H9 (cell line): ENCODE measurements around the gene ZBTB20. TPM values are rescaled to one million over a fixed set of nuclear protein-coding genes. Genes with fewer than 3 reads are reported as not detected.

Experiments used
- DNase-seq: peaks from one replicate; pipeline ENCODE4 v3.0.0-alpha.2; 2017
- H2AFZ ChIP-seq: one replicate; pipeline ENCODE4 v1.6.1; 2013; ENCODE audit warnings: mild to moderate bottlenecking, low read length, control low read depth, moderate library complexity
- H2AK5ac ChIP-seq: 2 replicates; pipeline ENCODE4 v1.6.1; 2013; ENCODE audit warnings: low read length, control low read depth, mixed read lengths; ENCODE audit not compliant: insufficient read length
- H2BK120ac ChIP-seq: one replicate; pipeline ENCODE4 v1.6.1; 2013; ENCODE audit warnings: low read depth, mild to moderate bottlenecking, low read length, control low read depth, inconsistent platforms; ENCODE audit not compliant: poor library complexity, severe bottlenecking
- H2BK12ac ChIP-seq: 2 replicates; pipeline ENCODE4 v1.6.1; 2013; ENCODE audit warnings: low read length, control low read depth, mixed read lengths, low read depth; ENCODE audit not compliant: insufficient read length
- H2BK15ac ChIP-seq: 2 replicates; pipeline ENCODE4 v1.6.1; 2013; ENCODE audit warnings: low read depth, low read length, control low read depth
- H2BK20ac ChIP-seq: one replicate; pipeline ENCODE4 v1.6.1; 2013; ENCODE audit warnings: low read depth, mild to moderate bottlenecking, low read length, control low read depth, inconsistent platforms; ENCODE audit not compliant: poor library complexity, severe bottlenecking
- H2BK5ac ChIP-seq: 2 replicates; pipeline ENCODE4 v1.6.1; 2013; ENCODE audit warnings: low read length, control low read depth, mixed read lengths; ENCODE audit not compliant: insufficient read length
- H3K14ac ChIP-seq: 2 replicates; pipeline ENCODE4 v1.6.1; 2013; ENCODE audit warnings: low read length, control low read depth; ENCODE audit not compliant: insufficient read depth
- H3K18ac ChIP-seq: 2 replicates; pipeline ENCODE4 v1.6.1; 2013; ENCODE audit warnings: low read depth, mild to moderate bottlenecking, mixed read lengths, low read length, control low read depth; ENCODE audit not compliant: insufficient read length
- H3K23ac ChIP-seq: 2 replicates; pipeline ENCODE4 v1.6.1; 2013; ENCODE audit warnings: low read length, control low read depth, mixed read lengths, low read depth; ENCODE audit not compliant: insufficient read length
- H3K23me2 ChIP-seq: 2 replicates; pipeline ENCODE4 v1.6.1; 2013; ENCODE audit warnings: low read depth, mild to moderate bottlenecking, mixed read lengths, low read length, control low read depth; ENCODE audit not compliant: insufficient read length, poor library complexity, severe bottlenecking
- H3K27ac ChIP-seq: 2 replicates; pipeline ENCODE4 v1.5.1; 2013; ENCODE audit warnings: low read length, control low read depth, mixed read lengths, low read depth; ENCODE audit not compliant: insufficient read length
- H3K27me3 ChIP-seq: 2 replicates; pipeline ENCODE4 v1.6.1; 2013; ENCODE audit warnings: low read length, control low read depth, inconsistent platforms; ENCODE audit not compliant: insufficient read depth
- H3K4ac ChIP-seq: 2 replicates; pipeline ENCODE4 v1.6.1; 2013; ENCODE audit warnings: low read depth, mild to moderate bottlenecking, control low read depth, inconsistent platforms, low read length, moderate library complexity
- H3K4me1 ChIP-seq: 2 replicates; pipeline ENCODE4 v1.6.1; 2013; ENCODE audit warnings: low read length, control low read depth, inconsistent platforms; ENCODE audit not compliant: insufficient read depth
- H3K4me2 ChIP-seq: 2 replicates; pipeline ENCODE4 v1.6.1; 2013; ENCODE audit warnings: low read length, control low read depth, mixed read lengths; ENCODE audit not compliant: insufficient read length, insufficient read depth
- H3K56ac ChIP-seq: 2 replicates; pipeline ENCODE4 v1.6.1; 2013; ENCODE audit warnings: low read depth, mild to moderate bottlenecking, mixed read lengths, low read length, control low read depth; ENCODE audit not compliant: insufficient read length
- H3K79me1 ChIP-seq: 2 replicates; pipeline ENCODE4 v1.6.1; 2013; ENCODE audit warnings: low read depth, mild to moderate bottlenecking, moderate library complexity, low read length, control low read depth, inconsistent platforms; ENCODE audit not compliant: insufficient read depth, poor library complexity, severe bottlenecking
- H3K79me2 ChIP-seq: 2 replicates; pipeline ENCODE4 v1.6.1; 2013; ENCODE audit warnings: low read length, control low read depth, inconsistent platforms; ENCODE audit not compliant: insufficient read depth
- H3K9ac ChIP-seq: 2 replicates; pipeline ENCODE4 v1.6.1; 2013; ENCODE audit warnings: low read length, control low read depth, mixed read lengths; ENCODE audit not compliant: insufficient read length; ENCODE audit errors: extremely low read depth
- H3K9me3 ChIP-seq: one replicate; pipeline ENCODE4 v1.6.1; 2013; ENCODE audit warnings: low read depth, low read length, inconsistent platforms; ENCODE audit not compliant: control insufficient read depth
- H3T11ph ChIP-seq: one replicate; pipeline ENCODE4 v1.6.1; 2013; ENCODE audit warnings: mild to moderate bottlenecking, low read length, control low read depth, inconsistent platforms
- H4K20me1 ChIP-seq: one replicate; pipeline ENCODE4 v1.6.1; 2013; ENCODE audit not compliant: control insufficient read depth, insufficient read length, insufficient read depth
- H4K5ac ChIP-seq: 2 replicates; pipeline ENCODE4 v1.6.1; 2013; ENCODE audit warnings: low read depth, mild to moderate bottlenecking, mixed read lengths, low read length, control low read depth; ENCODE audit not compliant: insufficient read length
- H4K8ac ChIP-seq: replicated peaks from 2 replicates; pipeline ENCODE4 v1.6.1; 2013; ENCODE audit warnings: low read length, control low read depth, mixed read lengths, low read depth; ENCODE audit not compliant: insufficient read length
- H4K91ac ChIP-seq: 2 replicates; pipeline ENCODE4 v1.6.1; 2013; ENCODE audit warnings: low read depth, mild to moderate bottlenecking, moderate library complexity, mixed read lengths, low read length, control low read depth; ENCODE audit not compliant: insufficient read length
- H3K27ac Mint-ChIP-seq, 3 experiments: 2 replicates in 2 of 3; 3 replicates in 1 of 3; pipeline ENCODE4 v1.8.0; 2020 to 2021; ENCODE audit warnings: mixed read lengths in 3 of 3, mild to moderate bottlenecking in 1 of 3, moderate library complexity in 1 of 3
- H3K27me3 Mint-ChIP-seq: 2 replicates; pipeline ENCODE4 v1.8.0; 2021; ENCODE audit warnings: low read depth, mild to moderate bottlenecking, moderate library complexity, mixed read lengths
- H3K36me3 Mint-ChIP-seq, 3 experiments: 2 replicates in 2 of 3; 3 replicates in 1 of 3; pipeline ENCODE4 v1.8.0; 2020 to 2021; ENCODE audit warnings: low read depth in 3 of 3, mixed read lengths in 3 of 3; ENCODE audit not compliant: insufficient read depth in 1 of 3
- H3K4me1 Mint-ChIP-seq, 2 experiments: 2 replicates each; pipeline ENCODE4 v1.8.0; 2020; ENCODE audit warnings: mixed read lengths in 2 of 2
- H3K4me3 Mint-ChIP-seq, 2 experiments: 2 replicates in 1 of 2; 3 replicates in 1 of 2; pipeline ENCODE4 v1.8.0; 2020 to 2021; ENCODE audit warnings: mild to moderate bottlenecking in 2 of 2, mixed read lengths in 2 of 2, moderate library complexity in 1 of 2
- H3K9me3 Mint-ChIP-seq, 2 experiments: 2 replicates in 1 of 2; 3 replicates in 1 of 2; pipeline ENCODE4 v1.8.0; 2020; ENCODE audit warnings: mild to moderate bottlenecking in 2 of 2, mixed read lengths in 2 of 2, moderate library complexity in 1 of 2
- CTCF ChIP-seq: fragments of 200-600 bp; sonication (generic); conservative IDR thresholded peaks from 3 replicates; pipeline ENCODE4 v1.8.0; 2021; ENCODE audit warnings: antibody characterized with exemption, mild to moderate bottlenecking
- WGBS: extraction: QIAGEN DNeasy Blood & Tissue Kit; methylation state at CpG from one replicate; pipeline ENCODE4 v1.1.7; 2013; ENCODE audit warnings: missing lambda C conversion rate, low lambda C conversion rate, mixed read lengths; ENCODE audit not compliant: insufficient read length; ENCODE audit errors: extremely low coverage; 5-methylcytosine and 5-hydroxymethylcytosine counted together
- total RNA-seq: library from RNA; stranded (reverse); gene quantifications from 2 replicates; pipeline ENCODE4 v1.2.1, GENCODE V29; 2021

ZBTB20 gene
- total RNA-seq, 1 experiment from 2014 or later = 0.70 TPM

DNA sequence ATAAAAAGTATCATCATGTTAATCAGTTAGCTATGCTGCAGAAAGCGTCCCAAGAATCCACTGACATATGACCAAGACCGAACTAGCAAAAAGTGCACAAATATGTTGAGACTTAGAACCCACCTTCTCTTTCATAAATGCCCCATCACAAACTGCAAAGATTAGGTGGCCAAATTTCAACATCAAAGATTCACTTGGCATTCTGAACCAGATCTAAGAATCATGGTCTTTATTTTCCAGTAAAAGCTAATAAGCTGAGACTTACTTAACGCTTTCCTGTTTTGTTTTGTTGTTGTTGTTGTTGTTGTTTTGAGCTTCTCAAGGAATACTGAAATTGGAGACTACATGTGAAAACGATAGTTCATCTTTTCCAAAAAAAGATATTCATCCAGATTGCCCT lies 62.4 kb downstream of the ZBTB20 start:
- no CpG with 5 or more reads among the region's 4 CpGs for WGBS
- Histone ChIP-seq H3K18ac (no peak overlapping the region), H2BK20ac (no peak overlapping the region), H3K27me3 (no peaks in the 10 kb centered on the region), H3K4me1 (no peaks in the 10 kb centered on the region; the same call in 1 of the 2 replicates), H3K14ac (no peak overlapping the region), H2BK5ac (no peak overlapping the region), H3K23me2 (no peaks in the 10 kb centered on the region), H2BK15ac (no peak overlapping the region), H4K5ac (no peak overlapping the region), H3K27ac (no peak overlapping the region), H3K79me1 (no peaks in the 10 kb centered on the region), H3K23ac (no peak overlapping the region), H3K56ac (no peak overlapping the region), H3K4ac (no peak overlapping the region), H4K20me1 (no peaks in the 10 kb centered on the region), H2AFZ (no peak overlapping the region), H2BK12ac (no peak overlapping the region), H3K4me2 (no peak overlapping the region), H4K8ac (no peak overlapping the region), H2BK120ac (no peak overlapping the region), H3T11ph (no peak overlapping the region), H2AK5ac (no peak overlapping the region), H3K79me2 (no peaks in the 10 kb centered on the region), H3K9ac (no peak overlapping the region), H3K9me3 (no peaks in the 10 kb centered on the region), H4K91ac (no peak overlapping the region)
- H3K4me3 Mint-ChIP-seq = no peak overlapping the region
- no peak overlapping the region for H3K27ac Mint-ChIP-seq
- no peak for TF ChIP-seq CTCF
- H3K36me3 Mint-ChIP-seq = no peaks in the 10 kb centered on the region
- peaks cover 15 to 18% of the 10 kb centered on the region in 2 experiments; a peak in 3 of 4 replicates for H3K4me1 Mint-ChIP-seq
- no peaks in the 10 kb centered on the region for H3K27me3 Mint-ChIP-seq
- H3K9me3 Mint-ChIP-seq = no peaks in the 10 kb centered on the region
- no peak for DNase-seq
